Neuronal stem cell (in vitro differentiated cells): ENCODE results near the gene CALHM2.

Experiments used
- DNase-seq: peaks from one replicate; pipeline ENCODE4 v3.0.0-alpha.2; 2013; ENCODE audit warnings: low spot score
- H2AFZ ChIP-seq: one replicate; pipeline ENCODE4 v1.6.1; 2013; ENCODE audit warnings: mild to moderate bottlenecking, low read length, inconsistent platforms
- H2AK5ac ChIP-seq: 2 replicates; pipeline ENCODE4 v1.6.1; 2013; ENCODE audit warnings: low read depth, mild to moderate bottlenecking, inconsistent platforms, low read length, moderate library complexity, mixed read lengths
- H2BK120ac ChIP-seq: 2 replicates; pipeline ENCODE4 v1.6.1; 2013; ENCODE audit warnings: low read depth, mild to moderate bottlenecking, inconsistent platforms, low read length, moderate library complexity, mixed read lengths
- H2BK12ac ChIP-seq: one replicate; pipeline ENCODE4 v1.6.1; 2013; ENCODE audit warnings: low read length, inconsistent platforms
- H2BK15ac ChIP-seq: 2 replicates; pipeline ENCODE4 v1.6.1; 2013; ENCODE audit warnings: mild to moderate bottlenecking, low read length, inconsistent platforms, mixed read lengths
- H2BK5ac ChIP-seq: one replicate; pipeline ENCODE4 v1.6.1; 2013; ENCODE audit warnings: inconsistent platforms, mild to moderate bottlenecking, low read length, moderate library complexity
- H3K14ac ChIP-seq: one replicate; pipeline ENCODE4 v1.6.1; 2013; ENCODE audit warnings: low read length, inconsistent platforms
- H3K18ac ChIP-seq: 2 replicates; pipeline ENCODE4 v1.6.1; 2013; ENCODE audit warnings: low read length, inconsistent platforms
- H3K23ac ChIP-seq: 2 replicates; pipeline ENCODE4 v1.6.1; 2013; ENCODE audit warnings: low read depth, mild to moderate bottlenecking, mixed read lengths, low read length, inconsistent platforms; ENCODE audit not compliant: poor library complexity
- H3K27ac ChIP-seq: replicated peaks from 3 replicates; pipeline ENCODE4 v1.5.1; 2013; ENCODE audit warnings: low read length, inconsistent platforms
- H3K27me3 ChIP-seq, 3 experiments: 2 replicates each; pipeline ENCODE4 v1.6.1; 2013; ENCODE audit warnings: low read length in 3 of 3, mild to moderate bottlenecking in 2 of 3, inconsistent platforms in 1 of 3, low read depth in 1 of 3, mixed read lengths in 1 of 3, moderate library complexity in 1 of 3; ENCODE audit not compliant: control insufficient read depth in 3 of 3, insufficient read depth in 3 of 3
- H3K36me3 ChIP-seq, 2 donors: replicated peaks in 1 of 2; 2 replicates each; pipeline ENCODE4 v1.6.1; 2013; ENCODE audit warnings: low read length in 2 of 2; ENCODE audit not compliant: control insufficient read depth in 2 of 2, insufficient read depth in 2 of 2
- H3K4ac ChIP-seq: 2 replicates; pipeline ENCODE4 v1.6.1; 2013; ENCODE audit warnings: inconsistent platforms, mild to moderate bottlenecking, low read length, moderate library complexity
- H3K4me1 ChIP-seq, 2 donors: 1 replicate in 1 of 2; 2 replicates in 1 of 2; pipeline ENCODE4 v1.6.1; 2013; ENCODE audit warnings: low read length in 2 of 2, low read depth in 1 of 2; ENCODE audit not compliant: control insufficient read depth in 2 of 2, insufficient read depth in 1 of 2
- H3K4me2 ChIP-seq: one replicate; pipeline ENCODE4 v1.6.1; 2013; ENCODE audit warnings: mild to moderate bottlenecking, low read length, inconsistent platforms; ENCODE audit not compliant: insufficient read depth, poor library complexity, severe bottlenecking
- H3K4me3 ChIP-seq, 2 donors: 2 replicates each; pipeline ENCODE4 v1.5.1; 2013; ENCODE audit warnings: low read length in 2 of 2, mild to moderate bottlenecking in 2 of 2, inconsistent platforms in 1 of 2, moderate library complexity in 1 of 2
- H3K79me1 ChIP-seq: one replicate; pipeline ENCODE4 v1.6.1; 2013; ENCODE audit warnings: low read depth, mild to moderate bottlenecking, inconsistent platforms, low read length, moderate library complexity
- H3K9ac ChIP-seq: one replicate; pipeline ENCODE4 v1.6.1; 2013; ENCODE audit warnings: mild to moderate bottlenecking, low read depth, low read length, inconsistent platforms; ENCODE audit not compliant: poor library complexity
- H3K9me3 ChIP-seq, 2 donors: replicated peaks in 1 of 2; 2 replicates each; pipeline versions ENCODE3 to v1.6.1; 2013; ENCODE audit warnings: low read length in 2 of 2, mild to moderate bottlenecking in 2 of 2, inconsistent platforms in 1 of 2, low read depth in 1 of 2, mixed read lengths in 1 of 2, moderate library complexity in 1 of 2; ENCODE audit not compliant: control insufficient read depth in 2 of 2, insufficient read depth in 1 of 2
- H4K8ac ChIP-seq: one replicate; pipeline ENCODE4 v1.6.1; 2013; ENCODE audit warnings: low read depth, mild to moderate bottlenecking, inconsistent platforms, low read length, moderate library complexity
- H4K91ac ChIP-seq: one replicate; pipeline ENCODE4 v1.6.1; 2013; ENCODE audit warnings: low read length, low read depth, mild to moderate bottlenecking, inconsistent platforms; ENCODE audit not compliant: poor library complexity
- WGBS, 2 donors: extraction: QIAGEN DNeasy Blood & Tissue Kit; methylation state at CpG; one replicate each; pipeline ENCODE4 v1.1.7; 2013; ENCODE audit warnings: missing lambda C conversion rate in 2 of 2, mixed read lengths in 1 of 2; ENCODE audit not compliant: insufficient read length in 2 of 2, insufficient replicate concordance in 1 of 2; ENCODE audit errors: extremely low coverage in 2 of 2; 5-methylcytosine and 5-hydroxymethylcytosine counted together

The CALHM2 gene

GRCh38 chr10:103498936-103499638 lies 46.9 kb upstream of the CALHM2 start:
- Histone ChIP-seq H2BK5ac (no peak overlapping the region), H4K91ac (no peak overlapping the region), H3K36me3 (no peaks in the 10 kb centered on the region), H3K23ac (no peak overlapping the region), H2AK5ac (no peak overlapping the region), H3K4ac (no peak overlapping the region), H3K9me3 (no peaks in the 10 kb centered on the region), H2BK15ac (no peak overlapping the region), H3K14ac (no peak overlapping the region), H3K4me3 (no peak overlapping the region), H2BK12ac (no peak overlapping the region), H2BK120ac (no peak overlapping the region), H3K4me1 (peaks cover 15 to 16% of the 10 kb centered on the region in 2 donors), H4K8ac (no peak overlapping the region), H3K27ac (no peak overlapping the region), H3K18ac (no peak overlapping the region), H3K9ac (no peak overlapping the region), H3K27me3 (peaks cover 5 to 47% (median 15%) of the 10 kb centered on the region in 3 experiments), H2AFZ (no peak overlapping the region), H3K79me1 (no peaks in the 10 kb centered on the region), H3K4me2 (no peak overlapping the region)
- no CpG with 5 or more reads among the region's 5 CpGs for WGBS, 2 donors
- no peak for DNase-seq

- H3K27ac ChIP-seq: no peak overlapping the region
- H3K79me1 ChIP-seq: no peaks in the 10 kb centered on the region
- H3K9ac ChIP-seq: no peak overlapping the region
- no peak overlapping the region for H2BK12ac ChIP-seq
- no peaks in the 10 kb centered on the region for H3K9me3 ChIP-seq
- no peak overlapping the region for H2BK5ac ChIP-seq
- no peak overlapping the region for H2BK120ac ChIP-seq
- H3K4me1 ChIP-seq: peaks cover 17% of the 10 kb centered on the region in 2 donors
- no peak overlapping the region for H3K4me2 ChIP-seq
- no peak overlapping the region for H4K91ac ChIP-seq
- H4K8ac ChIP-seq: no peak overlapping the region
- H2AFZ ChIP-seq: no peak overlapping the region
- no peak overlapping the region for H3K4me3 ChIP-seq
- no peak overlapping the region for H3K18ac ChIP-seq
- no peak overlapping the region for H2BK15ac ChIP-seq
- H3K23ac ChIP-seq: no peak overlapping the region
- no peak overlapping the region for H2AK5ac ChIP-seq
- DNase-seq: no peak
- H3K14ac ChIP-seq: no peak overlapping the region
- WGBS, 2 donors: no CpG with 5 or more reads among the region's 8 CpGs
- H3K36me3 ChIP-seq: no peaks in the 10 kb centered on the region
- no peak overlapping the region for H3K4ac ChIP-seq
- H3K27me3 ChIP-seq: peaks cover 5 to 57% (median 25%) of the 10 kb centered on the region in 3 experiments
Observed at GRCh38 chr10:103497161-103497915, 45.2 kb upstream of the CALHM2 start.

- Histone ChIP-seq H3K23ac (no peak overlapping the region), H3K4me1 (peaks cover 14 to 22% of the 10 kb centered on the region in 2 donors), H2AFZ (no peak overlapping the region), H3K9ac (no peak overlapping the region), H3K4me2 (no peak overlapping the region), H3K4ac (no peak overlapping the region), H3K27ac (no peak overlapping the region), H2BK120ac (no peak overlapping the region), H2BK5ac (no peak overlapping the region), H3K27me3 (peaks cover 5 to 57% (median 25%) of the 10 kb centered on the region in 3 experiments), H4K8ac (no peak overlapping the region), H3K79me1 (no peaks in the 10 kb centered on the region), H2BK15ac (no peak overlapping the region), H3K36me3 (no peaks in the 10 kb centered on the region), H4K91ac (no peak overlapping the region), H2BK12ac (no peak overlapping the region), H3K18ac (no peak overlapping the region), H2AK5ac (no peak overlapping the region), H3K9me3 (no peaks in the 10 kb centered on the region), H3K4me3 (no peak overlapping the region), H3K14ac (no peak overlapping the region)
- no peak for DNase-seq
- WGBS, 2 donors: no CpG with 5 or more reads among the region's 3 CpGs
Observed at GRCh38 chr10:103495321-103495720, 43.2 kb upstream of the CALHM2 start.
